ENCODE data around the gene CD160.

The CD160 gene

GRCh38 chr1:145740269-145740668, 21.0 kb downstream of the CD160 start:
- Histone ChIP-seq H3K27me3 (replicated peaks; ENCODE audit: control insufficient read depth, insufficient read depth, low read length) (no peaks in the 10 kb centered on the region), H3K4me3 (replicated peaks; ENCODE audit: low read depth, low read length) (no peak overlapping the region), H3K36me3 (ENCODE audit: control insufficient read depth, insufficient read depth, low read length) (no peaks in the 10 kb centered on the region; the same call in 1 of the 2 replicates)
- no peak for DNase-seq (ENCODE audit: extremely low read depth, insufficient read length)
- no peak for TF ChIP-seq CTCF (IDR thresholded peaks at IDR 0.05; ENCODE audit: insufficient read depth, low read length, poor library complexity, severe bottlenecking)

GRCh38 chr1:145747398-145748247, 28.3 kb downstream of the CD160 start:
- no peak for TF ChIP-seq CTCF (IDR thresholded peaks at IDR 0.05; ENCODE audit: insufficient read depth, low read length, poor library complexity, severe bottlenecking)
- no peak for DNase-seq (ENCODE audit: extremely low read depth, insufficient read length)
- Histone ChIP-seq H3K27me3 (replicated peaks; ENCODE audit: control insufficient read depth, insufficient read depth, low read length) (no peaks in the 10 kb centered on the region), H3K4me3 (replicated peaks; ENCODE audit: low read depth, low read length) (no peak overlapping the region), H3K36me3 (ENCODE audit: control insufficient read depth, insufficient read depth, low read length) (peaks cover 5% of the 10 kb centered on the region)

GRCh38 chr1:145750426-145750825, 31.1 kb downstream of the CD160 start:
- Histone ChIP-seq H3K27me3 (replicated peaks; ENCODE audit: control insufficient read depth, insufficient read depth, low read length) (no peaks in the 10 kb centered on the region), H3K4me3 (replicated peaks; ENCODE audit: low read depth, low read length) (no peak overlapping the region), H3K36me3 (ENCODE audit: control insufficient read depth, insufficient read depth, low read length) (peaks cover 5% of the 10 kb centered on the region)
- no peak for TF ChIP-seq CTCF (IDR thresholded peaks at IDR 0.05; ENCODE audit: insufficient read depth, low read length, poor library complexity, severe bottlenecking)
- no peak for DNase-seq (ENCODE audit: extremely low read depth, insufficient read length)

- H3K27me3 ChIP-seq (replicated peaks; ENCODE audit: control insufficient read depth, insufficient read depth, low read length), result no peaks in the 10 kb centered on the region
- peaks cover 5% of the 10 kb centered on the region for H3K36me3 ChIP-seq (ENCODE audit: control insufficient read depth, insufficient read depth, low read length)
- TF ChIP-seq CTCF (IDR thresholded peaks at IDR 0.05; ENCODE audit: insufficient read depth, low read length, poor library complexity, severe bottlenecking), result no peak
- no peak for DNase-seq (ENCODE audit: extremely low read depth, insufficient read length)
- no peak overlapping the region for H3K4me3 ChIP-seq (replicated peaks; ENCODE audit: low read depth, low read length)
Measured at GRCh38 chr1:145751491-145752037, 32.3 kb downstream of the CD160 start.

GRCh38 chr1:145757420-145757819, 38.1 kb downstream of the CD160 start:
- no peak for TF ChIP-seq CTCF (IDR thresholded peaks at IDR 0.05; ENCODE audit: insufficient read depth, low read length, poor library complexity, severe bottlenecking)
- Histone ChIP-seq H3K4me3 (replicated peaks; ENCODE audit: low read depth, low read length) (no peak overlapping the region), H3K36me3 (ENCODE audit: control insufficient read depth, insufficient read depth, low read length) (peaks cover 5% of the 10 kb centered on the region), H3K27me3 (replicated peaks; ENCODE audit: control insufficient read depth, insufficient read depth, low read length) (no peaks in the 10 kb centered on the region)
- DNase-seq (ENCODE audit: extremely low read depth, insufficient read length), result no peak

Measured in GM06990 (cell line).